AG04449 (cell line): ENCODE data around the gene RABGGTA.
"Not testable (repeated sequence)": the region's sequence is repeated elsewhere in the genome, so short reads cannot be mapped to it uniquely, and the experiment has no call there.

Experiments
- CTCF ChIA-PET: fragments of 350-600 bp; formaldehyde crosslinking; extraction: SDS; loops from one replicate; lab custom pipeline; 2021; ENCODE audit warnings: antibody characterized with exemption; lab: Yijun Ruan, JAX
- POLR2A ChIA-PET: fragments of 400-600, 350-600 bp; formaldehyde crosslinking; extraction: SDS; loops from one replicate; lab custom pipeline; 2020; ENCODE audit warnings: antibody characterized with exemption, inconsistent platforms; lab: Yijun Ruan, JAX
- DNase-seq: peaks from one replicate; pipeline ENCODE4 v3.0.0-alpha.2; 2010; ENCODE audit warnings: low read depth, low spot score
- H3K4me3 ChIP-seq: 2 replicates; pipeline ENCODE4 v1.5.1; 2011; ENCODE audit warnings: low read depth, mild to moderate bottlenecking, control low read depth, low read length
- TF ChIP-seq, protein P1 (sequence below): IDR thresholded peaks from one replicate; pipeline ENCODE4 v1.5.1; 2011; ENCODE audit warnings: mild to moderate bottlenecking, moderate library complexity, low read length, control low read depth, inconsistent platforms; ENCODE audit not compliant: insufficient read depth; ENCODE audit errors: missing control alignments

RABGGTA gene

DNA sequence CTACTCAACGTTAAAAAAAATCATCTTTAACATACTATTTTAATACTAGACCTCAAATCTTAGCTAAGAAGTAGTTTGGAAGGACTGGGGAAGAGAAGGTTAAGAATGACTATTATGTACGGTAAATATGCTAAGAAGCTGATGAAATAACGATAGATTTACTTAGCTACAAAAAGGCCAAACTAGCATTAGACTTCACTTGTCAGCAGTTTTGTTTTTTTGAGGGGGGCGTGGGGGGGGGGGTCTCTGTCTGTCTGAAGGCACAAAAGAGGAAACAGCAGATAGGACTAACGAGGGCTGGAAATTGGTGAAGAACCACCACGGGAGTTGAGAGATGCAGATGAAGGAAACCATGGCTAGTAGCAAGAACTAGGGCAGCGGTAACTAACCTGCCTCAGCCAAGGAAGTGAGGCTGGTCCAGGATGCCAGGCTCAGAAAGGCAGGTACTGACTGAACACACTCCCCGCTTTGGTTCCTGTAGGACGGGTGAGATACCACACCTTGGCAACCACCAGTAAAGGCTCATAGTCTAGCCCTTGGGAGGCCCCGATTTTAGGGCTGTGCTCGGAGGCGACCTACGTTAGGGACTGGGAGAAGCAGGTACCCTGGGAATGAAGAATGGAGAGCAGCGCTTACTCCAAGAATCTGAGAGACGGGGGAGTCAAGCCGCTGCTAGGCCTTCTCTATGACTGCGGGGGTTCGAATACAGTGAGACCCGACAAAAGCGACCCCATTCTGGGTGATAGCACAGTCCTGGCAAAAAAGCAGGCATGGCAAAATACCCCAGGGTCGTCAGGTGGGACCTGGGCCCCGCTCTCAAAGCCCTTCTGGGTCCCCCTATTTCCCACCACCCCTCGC lies 39.9 kb downstream of the RABGGTA start:
- CTCF ChIA-PET, result interaction anchor here (0.6 to 1.3 kb wide), 9 partner anchors 10 to 76 kb away, joined by 3 to 8 read pairs (median 4); partner anchors contain the start of genes CIDEB, DHRS1, MDP1 and NOP9
- peak overlapping the region; percentile 92 for H3K4me3 ChIP-seq
- POLR2A ChIA-PET, result interaction anchor here (0.6 kb wide), 1 partner anchor 43 kb away, joined by 4 read pairs; the partner anchor contains the start of gene IPO4
- TF ChIP-seq, protein P1, sequence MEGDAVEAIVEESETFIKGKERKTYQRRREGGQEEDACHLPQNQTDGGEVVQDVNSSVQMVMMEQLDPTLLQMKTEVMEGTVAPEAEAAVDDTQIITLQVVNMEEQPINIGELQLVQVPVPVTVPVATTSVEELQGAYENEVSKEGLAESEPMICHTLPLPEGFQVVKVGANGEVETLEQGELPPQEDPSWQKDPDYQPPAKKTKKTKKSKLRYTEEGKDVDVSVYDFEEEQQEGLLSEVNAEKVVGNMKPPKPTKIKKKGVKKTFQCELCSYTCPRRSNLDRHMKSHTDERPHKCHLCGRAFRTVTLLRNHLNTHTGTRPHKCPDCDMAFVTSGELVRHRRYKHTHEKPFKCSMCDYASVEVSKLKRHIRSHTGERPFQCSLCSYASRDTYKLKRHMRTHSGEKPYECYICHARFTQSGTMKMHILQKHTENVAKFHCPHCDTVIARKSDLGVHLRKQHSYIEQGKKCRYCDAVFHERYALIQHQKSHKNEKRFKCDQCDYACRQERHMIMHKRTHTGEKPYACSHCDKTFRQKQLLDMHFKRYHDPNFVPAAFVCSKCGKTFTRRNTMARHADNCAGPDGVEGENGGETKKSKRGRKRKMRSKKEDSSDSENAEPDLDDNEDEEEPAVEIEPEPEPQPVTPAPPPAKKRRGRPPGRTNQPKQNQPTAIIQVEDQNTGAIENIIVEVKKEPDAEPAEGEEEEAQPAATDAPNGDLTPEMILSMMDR, result no peak
- DNase-seq, result no peak

DNA sequence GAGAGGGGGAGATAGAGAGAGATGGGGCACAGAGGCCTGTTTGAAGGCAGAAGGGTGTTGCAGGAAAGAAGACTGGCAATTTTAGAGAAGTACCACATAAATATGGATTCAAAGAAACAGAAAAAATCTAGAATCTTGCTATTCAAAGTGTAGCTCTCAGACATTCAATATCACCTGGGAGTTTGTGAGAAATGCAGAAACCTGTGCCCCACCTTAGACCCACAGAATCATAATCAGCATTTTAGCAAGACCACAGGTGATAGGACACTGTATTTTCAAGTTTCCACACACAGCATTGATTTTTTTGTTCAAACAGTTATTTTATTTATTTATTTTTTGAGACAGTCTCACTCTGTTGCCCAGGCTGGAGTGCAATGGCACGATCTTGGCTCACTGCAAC lies 42.5 kb downstream of the RABGGTA start:
- TF ChIP-seq, protein P1, result no peak
- POLR2A ChIA-PET, result interaction anchor here (0.7 kb wide), 1 partner anchor 79 kb away, joined by 5 read pairs; no protein-coding TSS in a partner anchor
- CTCF ChIA-PET, result interaction anchor here (0.9 to 2.4 kb wide), 4 partner anchors 14 to 138 kb away, joined by 4 to 10 read pairs (median 4); partner anchors contain the start of genes CHMP4A and TINF2

DNA sequence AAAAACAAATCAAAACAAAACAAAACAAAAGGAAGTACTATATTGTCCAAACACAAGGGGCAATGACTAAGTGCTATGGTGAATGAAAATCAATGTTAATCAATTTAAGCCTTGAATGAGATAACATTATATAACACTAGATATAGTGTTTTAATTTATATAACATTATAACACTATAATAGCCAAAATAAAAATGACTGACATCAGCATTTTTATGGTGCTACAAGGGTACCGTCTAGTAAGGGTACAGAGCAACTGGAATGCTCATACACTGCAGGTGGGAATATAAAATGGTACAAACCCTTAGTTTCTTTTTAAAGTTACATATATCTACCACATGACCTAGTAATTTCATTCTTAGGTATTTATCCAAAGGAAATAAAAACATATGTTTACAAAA lies 44.9 kb downstream of the RABGGTA start:
- no peak for DNase-seq
- POLR2A ChIA-PET, result no interaction called here
- CTCF ChIA-PET, result interaction anchor here (1.5 to 2.4 kb wide), 2 partner anchors 16 to 71 kb away, joined by 10 to 12 read pairs; partner anchors contain the start of gene TINF2
- TF ChIP-seq, protein P1, result no peak
- H3K4me3 ChIP-seq, result no peak overlapping the region

More for the DNA sequence above, 42.5 kb downstream of the RABGGTA start:
- no peak overlapping the region for H3K4me3 ChIP-seq
- DNase-seq, result no peak

DNA sequence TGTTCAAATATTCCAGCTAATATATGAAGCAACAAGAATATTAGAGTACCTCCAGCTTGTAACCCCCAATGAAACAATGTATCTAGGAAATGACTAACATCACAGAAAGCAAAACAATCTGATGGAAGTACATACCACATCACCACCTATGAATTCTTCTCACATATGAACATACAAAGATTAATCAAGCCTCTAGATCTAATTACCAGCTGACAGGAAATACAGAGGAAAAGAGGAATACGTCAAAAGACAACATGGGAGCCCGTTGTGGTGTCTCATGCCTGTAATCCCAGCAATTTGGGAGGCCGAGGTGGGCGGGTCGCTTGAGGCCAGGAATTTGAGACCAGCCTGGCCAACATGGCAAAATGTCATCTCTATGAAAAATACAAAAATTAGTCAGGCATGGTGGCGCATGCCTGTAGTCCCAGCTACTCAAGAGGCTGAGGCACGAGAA lies 46.8 kb downstream of the RABGGTA start:
- H3K4me3 ChIP-seq, result no peak overlapping the region
- CTCF ChIA-PET, result interaction anchor here (0.9 to 2.3 kb wide), 5 partner anchors 9 to 72 kb away, joined by 3 to 13 read pairs (median 8); partner anchors contain the start of genes CHMP4A and MDP1
- no peak for DNase-seq
- POLR2A ChIA-PET, result interaction anchor here (0.8 to 1.7 kb wide), 4 partner anchors 11 to 40 kb away, joined by 3 to 6 read pairs (median 4); partner anchors contain the start of genes CHMP4A and TINF2
- TF ChIP-seq, protein P1, result no peak

DNA sequence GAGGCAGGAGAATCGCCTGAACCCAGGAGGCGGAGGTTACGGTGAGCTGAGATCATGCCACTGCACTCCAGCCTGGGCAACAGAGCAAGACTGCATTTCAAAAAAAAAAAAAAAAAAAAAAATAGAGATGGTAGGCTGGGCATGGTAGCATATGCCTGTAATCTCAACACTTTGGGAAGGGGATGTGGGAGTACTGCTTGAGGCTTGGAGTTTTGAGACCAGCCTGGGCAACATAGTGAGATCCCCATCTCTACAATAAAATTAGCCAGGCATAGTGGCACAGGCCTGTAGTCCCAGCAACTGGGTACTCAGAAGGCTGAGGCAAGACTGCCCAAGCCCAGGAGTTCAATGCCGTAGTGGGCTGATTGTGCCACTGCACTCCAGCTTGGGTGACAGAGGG lies 48.4 kb downstream of the RABGGTA start:
- POLR2A ChIA-PET, DNase-seq, H3K4me3 ChIP-seq: not testable (repeated sequence)
- CTCF ChIA-PET, result interaction anchor here (0.9 to 2.3 kb wide), 4 partner anchors 9 to 84 kb away, joined by 3 to 8 read pairs (median 4); partner anchors contain the start of gene CHMP4A

DNA sequence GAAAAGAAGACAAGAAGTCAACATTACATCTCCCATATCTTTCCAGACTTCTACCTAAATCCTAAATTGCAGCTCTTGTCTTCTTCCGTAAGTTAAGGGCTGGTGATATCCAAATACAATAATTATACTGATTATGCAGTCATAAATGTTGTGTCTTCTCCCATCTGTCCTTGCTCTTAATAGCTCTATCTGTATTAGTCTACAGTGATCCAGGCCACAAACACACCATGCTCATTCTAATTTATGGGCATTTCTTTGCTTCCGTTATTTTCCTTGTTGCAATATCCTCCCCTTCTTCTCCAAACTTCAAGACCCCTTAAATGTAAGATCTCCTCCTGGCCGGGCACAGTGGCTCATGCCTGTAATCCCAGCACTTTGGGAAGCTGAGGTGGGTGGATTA lies 51.9 kb downstream of the RABGGTA start:
- DNase-seq, result no peak
- ChIA-PET CTCF (interaction anchor here (0.7 to 4.2 kb wide), 7 partner anchors 24 to 161 kb away, joined by 3 to 38 read pairs (median 8); partner anchors contain the start of genes CIDEB and RABGGTA), POLR2A (interaction anchor here (1.2 kb wide), 1 partner anchor 77 kb away, joined by 3 read pairs; no protein-coding TSS in a partner anchor)
- TF ChIP-seq, protein P1, result no peak
- no peak overlapping the region for H3K4me3 ChIP-seq
